ENCODE results near the gene SSR1. TPM values are rescaled to one million over a fixed set of nuclear protein-coding genes. Genes with fewer than 3 reads are reported as not detected.
A peak's percentile ranks its signal among the peaks of the same experiment; 100 is the strongest.
"Not testable (repeated sequence)": the region's sequence is repeated elsewhere in the genome, so short reads cannot be mapped to it uniquely, and the experiment has no call there.

Gene SSR1
- total and polyA plus RNA-seq, 9 of the 15 experiments (the other 6 are each of a cell fraction or from before 2014, with no cell fraction given) = 87.7 to 220 (median 144) TPM

GRCh38 chr6:7347551-7347997, 34.6 kb upstream of the SSR1 start:
- FAIRE-seq = peak; percentile 46
- H3K9ac ChIP-seq (ENCODE audit: insufficient read depth in 1 of 2, low read depth in 2 of 2, low read length in 2 of 2) = not testable (repeated sequence)

More at GRCh38 chr6:7347551-7347997, 34.6 kb upstream of the SSR1 start:
- TF ChIP-seq MAFG (tag; conservative IDR thresholded peaks at IDR 0.05) (0 out of 2 replicates have a peak, but pooled peaks have one; percentile 17), ARID1B (IDR thresholded peaks at IDR 0.05) (0 out of 2 replicates have a peak, but pooled peaks have one; percentile 17), CBX5 (IDR thresholded peaks at IDR 0.05; ENCODE audit: borderline replicate concordance, low read depth) (0 out of 2 replicates have a peak, but pooled peaks have one; percentile 24), DPF2 (IDR thresholded peaks at IDR 0.05) (0 out of 2 replicates have a peak, but pooled peaks have one; percentile 35), CBX1 (IDR thresholded peaks at IDR 0.05; ENCODE audit: low read depth) (peak; percentile 49; the same call in 1 of the 2 replicates), ZNF316 (IDR thresholded peaks at IDR 0.05) (peak; percentile 67), DMBX1 (CRISPR knock-in tag; IDR thresholded peaks at IDR 0.05; ENCODE audit: borderline replicate concordance) (0 out of 2 replicates have a peak, but pooled peaks have one; percentile 55), ZFP36 (IDR thresholded peaks at IDR 0.05; ENCODE audit: low read depth, low read length, partially characterized antibody) (peak; percentile 96), E2F6 (IDR thresholded peaks at IDR 0.05; ENCODE audit: borderline replicate concordance in 1 of 2, extremely low read depth in 1 of 2, insufficient read depth in 1 of 2, insufficient read length in 1 of 2, low read depth in 1 of 2, low read length in 1 of 2, poor library complexity in 1 of 2, severe bottlenecking in 1 of 2) (peak in 1 of 2 experiments; percentile 32), EHMT2 (IDR thresholded peaks at IDR 0.05) (peak; percentile 41; the same call in 1 of the 2 replicates), C11orf30 (IDR thresholded peaks at IDR 0.05; ENCODE audit: low read depth) (peak; percentile 59), YY1 (IDR thresholded peaks at IDR 0.05; ENCODE audit: borderline replicate concordance in 1 of 3, control insufficient read depth in 1 of 3, extremely low read depth in 1 of 3, insufficient read depth in 3 of 3, insufficient read length in 1 of 3, insufficient replicate concordance in 2 of 3, low read depth in 1 of 3, low read length in 2 of 3) (peak in 2 of 3 experiments; percentile 16 to 65), TRIM24 (IDR thresholded peaks at IDR 0.05) (peak; percentile 65 to 66), NFE2 (IDR thresholded peaks at IDR 0.05; ENCODE audit: low read depth) (peak; percentile 79), EGR1 (conservative IDR thresholded peaks at IDR 0.05) (peak; percentile 27; the same call in 1 of the 2 replicates), TRIM28 (IDR thresholded peaks at IDR 0.05) (0 out of 2 replicates have a peak, but pooled peaks have one; percentile 18)
- TF ChIP-seq, protein P1, sequence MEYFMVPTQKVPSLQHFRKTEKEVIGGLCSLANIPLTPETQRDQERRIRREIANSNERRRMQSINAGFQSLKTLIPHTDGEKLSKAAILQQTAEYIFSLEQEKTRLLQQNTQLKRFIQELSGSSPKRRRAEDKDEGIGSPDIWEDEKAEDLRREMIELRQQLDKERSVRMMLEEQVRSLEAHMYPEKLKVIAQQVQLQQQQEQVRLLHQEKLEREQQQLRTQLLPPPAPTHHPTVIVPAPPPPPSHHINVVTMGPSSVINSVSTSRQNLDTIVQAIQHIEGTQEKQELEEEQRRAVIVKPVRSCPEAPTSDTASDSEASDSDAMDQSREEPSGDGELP (CRISPR knock-in tag; IDR thresholded peaks at IDR 0.05; ENCODE audit: borderline replicate concordance) = peak; percentile 41; the same call in 1 of the 2 replicates
- peak overlapping the region; percentile 55; the same call in 1 of the 3 replicates for H3K27ac ChIP-seq (ENCODE audit: extremely low read depth, low read depth, low read length)
- H3K27me3 ChIP-seq (ENCODE audit: control insufficient read depth in 2 of 2, insufficient read depth in 2 of 2, low read length in 2 of 2); H3K4me1 ChIP-seq (replicated peaks in 1 of 2; ENCODE audit: control insufficient read depth in 2 of 2, insufficient read depth in 2 of 2, low read length in 2 of 2); H4K20me1 ChIP-seq (replicated peaks; ENCODE audit: control insufficient read depth, insufficient read depth, low read length); CTCF ChIA-PET (ENCODE audit: low intra/inter-chr PET ratio); H3K4me3 ChIP-seq; H3K4me2 ChIP-seq (ENCODE audit: insufficient read depth, low read length); H3K9me1 ChIP-seq (ENCODE audit: control insufficient read depth, insufficient read depth, low read length); BruUV-seq (replicated peaks); H3K36me3 ChIP-seq (ENCODE audit: control insufficient read depth, insufficient read depth, low read length); in situ Hi-C loops (cut with MboI); intact Hi-C loops (cut with micrococcal nuclease); H3K79me2 ChIP-seq (ENCODE audit: control insufficient read depth, insufficient read depth, low read length); H3K9me3 ChIP-seq (replicated peaks; ENCODE audit: control insufficient read depth, insufficient read depth, low read depth, low read length): not testable (repeated sequence)
- POLR2A ChIA-PET = interaction anchor here (1.3 kb wide), 1 partner anchor 19 kb away, joined by 3 read pairs; no protein-coding TSS in a partner anchor
- WGBS (ENCODE audit: insufficient coverage, low coverage, missing lambda C conversion rate) = 0% methylated on average over 1 of the region's 2 CpGs
- peak in 1 of 4 experiments; percentile 57 for DNase-seq (ENCODE audit: extremely low read depth in 1 of 4, low spot score in 3 of 4)
- peak overlapping the region; percentile 78 for H2AFZ ChIP-seq (ENCODE audit: low read depth, low read length)
- peak; percentile 70 for ATAC-seq
